WTC11 (cell line): Measurements from ENCODE around the gene TYSND1. TPM values are rescaled to one million over a fixed set of nuclear protein-coding genes. Genes with fewer than 3 reads are reported as not detected.

Experiments used
- ATAC-seq: fragments of 200-7000 bp; cut with Tn5 transposase; 2 replicates; pipeline ENCODE4 v1.10.0; 2021; ENCODE audit warnings: mild to moderate bottlenecking, moderate library complexity
- Bru-seq: library from RNA; stranded (reverse); fragments of 400-500 nt; gene quantifications from one replicate; lab custom pipeline; 2021; lab: Mats Ljungman, UMichigan
- CTCF ChIA-PET: fragments of 300-600 bp; sonication (Branson Sonifier 250); formaldehyde crosslinking; loops from one replicate; lab custom pipeline; 2021; ENCODE audit warnings: antibody characterized with exemption; lab: Charles Lee
- POLR2A ChIA-PET: fragments of 350-600 bp; sonication (Branson Sonifier 250); formaldehyde crosslinking; loops from one replicate; lab custom pipeline; 2021; ENCODE audit warnings: antibody characterized with exemption; lab: Charles Lee
- DNase-seq: peaks from one replicate; pipeline ENCODE4 v3.0.0; 2021; ENCODE audit warnings: low spot score
- H3K27ac Mint-ChIP-seq: 2 replicates; pipeline ENCODE4 v1.8.0; 2021; ENCODE audit warnings: mixed read lengths
- H3K27me3 Mint-ChIP-seq: 2 replicates; pipeline ENCODE4 v1.8.0; 2021; ENCODE audit warnings: low read depth, mild to moderate bottlenecking, moderate library complexity, mixed read lengths
- H3K36me3 Mint-ChIP-seq: 2 replicates; pipeline ENCODE4 v1.8.0; 2021; ENCODE audit warnings: mixed read lengths
- H3K4me1 Mint-ChIP-seq: 2 replicates; pipeline ENCODE4 v1.8.0; 2022; ENCODE audit warnings: mixed read lengths
- H3K4me3 Mint-ChIP-seq: 2 replicates; pipeline ENCODE4 v1.8.0; 2021; ENCODE audit warnings: mild to moderate bottlenecking, moderate library complexity, mixed read lengths
- H3K9me3 Mint-ChIP-seq: 2 replicates; pipeline ENCODE4 v1.8.0; 2021; ENCODE audit warnings: mixed read lengths
- ATF3 ChIP-seq: sonication (generic); formaldehyde crosslinking; conservative IDR thresholded peaks from 2 replicates; pipeline ENCODE4 v1.8.1; 2022; ENCODE audit warnings: mild to moderate bottlenecking, missing genetic modification reagents
- CBFB ChIP-seq: sonication (generic); formaldehyde crosslinking; IDR thresholded peaks from 2 replicates; pipeline ENCODE4 v1.8.1; 2022; ENCODE audit warnings: mild to moderate bottlenecking, low read depth, missing genetic modification reagents
- CREM ChIP-seq: sonication (generic); formaldehyde crosslinking; IDR thresholded peaks from 2 replicates; pipeline ENCODE4 v1.8.1; 2022; ENCODE audit warnings: mild to moderate bottlenecking, missing genetic modification reagents, moderate library complexity
- E2F4 ChIP-seq: sonication (generic); formaldehyde crosslinking; IDR thresholded peaks from 2 replicates; pipeline ENCODE4 v1.8.1; 2022; ENCODE audit warnings: low read depth, mild to moderate bottlenecking, moderate library complexity, missing genetic modification reagents, borderline replicate concordance
- EMX1 ChIP-seq: fragments of 250-450 bp; sonication (Bioruptor Pico); IDR thresholded peaks from 2 replicates; pipeline ENCODE4 v1.8.0; 2021; ENCODE audit warnings: mild to moderate bottlenecking
- FOXJ3 ChIP-seq: sonication (generic); formaldehyde crosslinking; IDR thresholded peaks from 2 replicates; pipeline ENCODE4 v1.9.0; 2021; ENCODE audit warnings: missing genetic modification reagents, mild to moderate bottlenecking, borderline replicate concordance
- FOXP1 ChIP-seq: sonication (generic); formaldehyde crosslinking; IDR thresholded peaks from 2 replicates; pipeline ENCODE4 v1.8.0; 2022; ENCODE audit warnings: missing genetic modification reagents, mild to moderate bottlenecking, moderate library complexity, borderline replicate concordance
- GTF2I ChIP-seq: fragments of 250-450 bp; sonication (Bioruptor Pico); conservative IDR thresholded peaks from 2 replicates; pipeline ENCODE4 v1.4.0; 2021; ENCODE audit warnings: mild to moderate bottlenecking
- IRF1 ChIP-seq: sonication (generic); formaldehyde crosslinking; IDR thresholded peaks from 2 replicates; pipeline ENCODE4 v1.8.0; 2023; ENCODE audit warnings: missing genetic modification reagents
- KAT7 ChIP-seq: sonication (generic); formaldehyde crosslinking; IDR thresholded peaks from 2 replicates; pipeline ENCODE4 v1.8.1; 2023; ENCODE audit warnings: missing genetic modification reagents, mild to moderate bottlenecking, borderline replicate concordance
- MAX ChIP-seq: sonication (generic); formaldehyde crosslinking; IDR thresholded peaks from 2 replicates; pipeline ENCODE4 v1.8.0; 2022; ENCODE audit warnings: mild to moderate bottlenecking, missing genetic modification reagents
- MYBL2 ChIP-seq: sonication (generic); formaldehyde crosslinking; IDR thresholded peaks from 2 replicates; pipeline ENCODE4 v1.8.1; 2023; ENCODE audit warnings: mild to moderate bottlenecking, moderate library complexity, missing genetic modification reagents
- NFATC4 ChIP-seq: fragments of 250-450 bp; sonication (Bioruptor Pico); IDR thresholded peaks from 2 replicates; pipeline ENCODE4 v1.9.0; 2021; ENCODE audit warnings: mild to moderate bottlenecking
- NFYB ChIP-seq: sonication (generic); formaldehyde crosslinking; conservative IDR thresholded peaks from 2 replicates; pipeline ENCODE4 v1.8.0; 2022; ENCODE audit warnings: low read depth, missing genetic modification reagents
- NR3C1 ChIP-seq: sonication (generic); formaldehyde crosslinking; conservative IDR thresholded peaks from 2 replicates; pipeline ENCODE4 v1.8.1; 2023; ENCODE audit warnings: low read depth, mild to moderate bottlenecking, missing genetic modification reagents
- PRDM15 ChIP-seq: sonication (generic); formaldehyde crosslinking; IDR thresholded peaks from 2 replicates; pipeline ENCODE4 v1.8.0; 2022; ENCODE audit warnings: missing genetic modification reagents
- SMAD4 ChIP-seq: sonication (generic); formaldehyde crosslinking; IDR thresholded peaks from 2 replicates; pipeline ENCODE4 v1.8.0; 2022; ENCODE audit warnings: mild to moderate bottlenecking, missing genetic modification reagents
- SP1 ChIP-seq: sonication (generic); formaldehyde crosslinking; conservative IDR thresholded peaks from 2 replicates; pipeline ENCODE4 v1.8.1; 2022; ENCODE audit warnings: missing genetic modification reagents
- USF1 ChIP-seq: sonication (generic); formaldehyde crosslinking; IDR thresholded peaks from 2 replicates; pipeline ENCODE4 v1.8.0; 2022; ENCODE audit warnings: mild to moderate bottlenecking, missing genetic modification reagents
- ZMAT4 ChIP-seq: fragments of 250-450 bp; sonication (Bioruptor Pico); IDR thresholded peaks from 2 replicates; pipeline ENCODE4 v1.9.0; 2021; ENCODE audit warnings: mild to moderate bottlenecking
- ZNF121 ChIP-seq: sonication (generic); formaldehyde crosslinking; IDR thresholded peaks from 2 replicates; pipeline ENCODE4 v1.8.0; 2023; ENCODE audit warnings: missing genetic modification reagents
- ZNF138 ChIP-seq: sonication (generic); formaldehyde crosslinking; conservative IDR thresholded peaks from 2 replicates; pipeline ENCODE4 v1.8.1; 2022; ENCODE audit warnings: mild to moderate bottlenecking, moderate library complexity, missing genetic modification reagents
- ZNF219 ChIP-seq: sonication (generic); formaldehyde crosslinking; IDR thresholded peaks from 2 replicates; pipeline ENCODE4 v1.8.0; 2023; ENCODE audit warnings: missing genetic modification reagents, mild to moderate bottlenecking, borderline replicate concordance
- ZNF671 ChIP-seq: fragments of 250-450 bp; sonication (Bioruptor Pico); IDR thresholded peaks from 2 replicates; pipeline ENCODE4 v1.8.0; 2021; ENCODE audit warnings: mild to moderate bottlenecking
- ZSCAN18 ChIP-seq: fragments of 250-450 bp; sonication (Bioruptor Pico); IDR thresholded peaks from 2 replicates; pipeline ENCODE4 v2.1.2; 2022; ENCODE audit warnings: mild to moderate bottlenecking, moderate library complexity
- long read RNA-seq, 3 experiments: library from RNA in 1 of 3; library from capped mRNA in 1 of 3; library from polyadenylated mRNA in 1 of 3; unstranded in 2 of 3; stranded (forward) in 1 of 3; transcript quantifications; one replicate each; pipeline ENCODE4 v2.0.0, GENCODE V29; 2021
- total RNA-seq: library from RNA; stranded (reverse); gene quantifications from 3 replicates; pipeline ENCODE4 v1.2.3, GENCODE V29; 2021

Gene TYSND1
- total RNA-seq (18.9 to 21.3 TPM (median 20.7 TPM) in 3 replicates), Bru-seq, nascent RNA (percentile 81 among the genes with signal in this experiment)
- long read RNA-seq, experiment 1, transcript TYSND1-204 (3 exons, 3,341 nt), result minor isoform, 19 of 147 reads
- long read RNA-seq, experiment 1, transcript TYSND1-201 (4 exons, 3,644 nt), result major isoform, 67 of 147 reads
- long read RNA-seq, experiment 1, transcript TYSND1-203 (4 exons, 2,620 nt), result minor isoform, 7 of 147 reads
- long read RNA-seq, experiment 1, transcript TYSND1-202 (2 exons, 3,397 nt), result minor isoform, 9 of 147 reads
- long read RNA-seq, experiment 1, partial matches to known transcripts, result 11 of 147 reads
- long read RNA-seq, experiment 1, other reads (novel, unspliced or antisense), result 34 of 147 reads
- long read RNA-seq, experiment 2, transcript TYSND1-203 (4 exons, 2,620 nt), result minor isoform, 5 of 35 reads
- long read RNA-seq, experiment 2, transcript TYSND1-201 (4 exons, 3,644 nt), result major isoform, 11 of 35 reads
- long read RNA-seq, experiment 2, partial matches to known transcripts, result 3 of 35 reads
- long read RNA-seq, experiment 2, other reads (novel, unspliced or antisense), result 12 of 35 reads
- long read RNA-seq, experiment 3, partial matches to known transcripts, result 0 of 10 reads
- long read RNA-seq, experiment 3, other reads (novel, unspliced or antisense), result 6 of 10 reads

GRCh38 chr10:70146489-70147258 is at the start of gene TYSND1:
Gene TYSND1, minus strand, starts transcription at chr10:70146700. Its CDS starts 114 bp downstream, at chr10:70146586.
- POLR2A ChIA-PET, result interaction anchor here (0.6 to 1.8 kb wide), 18 partner anchors 10 to 1510 kb away, joined by 3 to 19 read pairs (median 4); partner anchors contain the start of gene SAR1A
- H3K9me3 Mint-ChIP-seq, result no peaks in the 10 kb centered on the region
- H3K36me3 Mint-ChIP-seq, result peaks cover 12% of the 10 kb centered on the region
- H3K4me1 Mint-ChIP-seq, result peaks cover 16% of the 10 kb centered on the region
- H3K4me3 Mint-ChIP-seq, result peak within 1 kb of the TSS; percentile 78
- DNase-seq (peak; percentile 98), ATAC-seq (peak; percentile 93)
- H3K27me3 Mint-ChIP-seq, result no peaks in the 10 kb centered on the region
- CTCF ChIA-PET, result interaction anchor here (0.6 to 4.0 kb wide), 71 partner anchors 9 to 697 kb away, joined by 3 to 79 read pairs (median 4); partner anchors contain the start of genes MACROH2A2, NPFFR1, PPA1 and SAR1A
- peak within 1 kb of the TSS; percentile 96 for H3K27ac Mint-ChIP-seq
- TF ChIP-seq KAT7 (CRISPR knock-in tag), result no peak
- TF ChIP-seq ZNF219 (CRISPR knock-in tag), result peak; percentile 74; the same call in 1 of the 2 replicates
- TF ChIP-seq EMX1 (CRISPR knock-in tag), result no peak
- TF ChIP-seq SP1 (CRISPR knock-in tag), result peak; percentile 16; the same call in 1 of the 2 replicates
- peak; percentile 58; the same call in 1 of the 2 replicates for TF ChIP-seq MYBL2 (CRISPR knock-in tag)
- TF ChIP-seq ZMAT4 (CRISPR knock-in tag), result peak; percentile 74; the same call in 1 of the 2 replicates
- no peak for TF ChIP-seq IRF1
- TF ChIP-seq MAX (CRISPR knock-in tag), result peak; percentile 77
- TF ChIP-seq FOXP1 (CRISPR knock-in tag), result 0 out of 2 replicates have a peak, but pooled peaks have one; percentile 9
- 0 out of 2 replicates have a peak, but pooled peaks have one; percentile 47 for TF ChIP-seq NFATC4 (CRISPR knock-in tag)
- TF ChIP-seq NFYB (CRISPR knock-in tag), result peak; percentile 31; the same call in 1 of the 2 replicates
- TF ChIP-seq GTF2I (CRISPR knock-in tag), result no peak
- no peak for TF ChIP-seq FOXJ3 (CRISPR knock-in tag)
- TF ChIP-seq CBFB, result no peak; the same call in 1 of the 2 replicates
- peak; percentile 34; the same call in 1 of the 2 replicates for TF ChIP-seq ZNF138 (CRISPR knock-in tag)
- 0 out of 2 replicates have a peak, but pooled peaks have one; percentile 21 for TF ChIP-seq USF1 (CRISPR knock-in tag)
- peak; percentile 4; the same call in 1 of the 2 replicates for TF ChIP-seq CREM (CRISPR knock-in tag)
- 0 out of 2 replicates have a peak, but pooled peaks have one; percentile 13 for TF ChIP-seq ZNF121 (CRISPR knock-in tag)
- TF ChIP-seq ATF3, result no peak
- TF ChIP-seq E2F4 (CRISPR knock-in tag), result no peak
- TF ChIP-seq ZSCAN18 (CRISPR knock-in tag), result no peak
- no peak for TF ChIP-seq ZNF671 (CRISPR knock-in tag)
- no peak for TF ChIP-seq NR3C1 (CRISPR knock-in tag)
- no peak for TF ChIP-seq PRDM15 (CRISPR knock-in tag)
- 0 out of 2 replicates have a peak, but pooled peaks have one; percentile 18 for TF ChIP-seq SMAD4
